CD4-positive, alpha-beta T cell treated with Interleukin-6 for 4 hours (primary cell): ENCODE data around the gene CTU2.

Experiments used
- DNase-seq: peaks from one replicate; pipeline ENCODE4 v3.0.0-alpha.2; 2020; ENCODE audit warnings: mixed read lengths

CTU2 gene

GRCh38 chr16:88764080-88764479, 57.8 kb downstream of the CTU2 start:
- no peak for DNase-seq

GRCh38 chr16:88764913-88765349, 58.6 kb downstream of the CTU2 start:
- DNase-seq, result no peak
